ENCODE results near the gene RALA. TPM values are rescaled to one million over a fixed set of nuclear protein-coding genes. Genes with fewer than 3 reads are reported as not detected.
A peak's percentile ranks its signal among the peaks of the same experiment; 100 is the strongest.

RALA gene
- 10 to 100 TPM; 22.3 to 32.9 TPM for total RNA-seq

GRCh38 chr7:39623047-39623731 lies at the start of gene RALA:
TSS of gene RALA (plus strand) at chr7:39623572. CDS start at chr7:39686668, 63,096 bp downstream.
- Mint-ChIP-seq H3K4me3 (peak within 1 kb of the TSS; percentile 92), H3K27ac (peak within 1 kb of the TSS; percentile 92), H3K4me1 (peaks cover 36% of the 10 kb centered on the region), H3K36me3 (peaks cover 4% of the 10 kb centered on the region), H3K9me3 (ENCODE audit: low read depth) (no peaks in the 10 kb centered on the region), H3K27me3 (peaks cover 2% of the 10 kb centered on the region)
- CTCF ChIA-PET: interaction anchor here (1.2 to 3.2 kb wide), 5 partner anchors 13 to 123 kb away, joined by 3 to 27 read pairs (median 4); no protein-coding TSS in a partner anchor
- ATAC-seq: peak; percentile 96
- peak; percentile 94 for DNase-seq

- no peak for ATAC-seq
- no peak overlapping the region for H3K4me3 Mint-ChIP-seq
Measured at GRCh38 chr7:39574673-39575349, 48.6 kb upstream of the RALA start.

GRCh38 chr7:39577229-39577874 lies 46.0 kb upstream of the RALA start:
- peaks cover 10% of the 10 kb centered on the region for H3K4me1 Mint-ChIP-seq
- no peak for ATAC-seq
- H3K4me3 Mint-ChIP-seq: no peak overlapping the region
- no peaks in the 10 kb centered on the region for H3K9me3 Mint-ChIP-seq (ENCODE audit: low read depth)
- no peak for DNase-seq
- peaks cover 7% of the 10 kb centered on the region for H3K36me3 Mint-ChIP-seq
- no peak overlapping the region for H3K27ac Mint-ChIP-seq
- no peaks in the 10 kb centered on the region for H3K27me3 Mint-ChIP-seq
- CTCF ChIA-PET: interaction anchor here (1.6 to 9.7 kb wide), 2 partner anchors 165 to 322 kb away, joined by 3 to 316 read pairs; no protein-coding TSS in a partner anchor

More at GRCh38 chr7:39574673-39575349, 48.6 kb upstream of the RALA start:
- Mint-ChIP-seq H3K27me3 (no peaks in the 10 kb centered on the region), H3K4me1 (peaks cover 5% of the 10 kb centered on the region), H3K9me3 (ENCODE audit: low read depth) (no peaks in the 10 kb centered on the region), H3K36me3 (peaks cover 15% of the 10 kb centered on the region), H3K27ac (no peak overlapping the region)
- CTCF ChIA-PET: interaction anchor here (0.6 to 9.7 kb wide), 3 partner anchors 27 to 173 kb away, joined by 3 to 316 read pairs (median 5); no protein-coding TSS in a partner anchor
- no peak for DNase-seq

GRCh38 chr7:39580149-39580874 lies 43.1 kb upstream of the RALA start:
- ATAC-seq (peak; percentile 87), DNase-seq (peak; percentile 78)
- H3K27ac Mint-ChIP-seq: no peak overlapping the region
- H3K4me3 Mint-ChIP-seq: no peak overlapping the region
- CTCF ChIA-PET: interaction anchor here (0.6 to 9.7 kb wide), 36 partner anchors 9 to 554 kb away, joined by 3 to 316 read pairs (median 4); partner anchors contain the start of genes MPLKIP, RALA, SUGCT and YAE1
- no peaks in the 10 kb centered on the region for H3K27me3 Mint-ChIP-seq
- no peaks in the 10 kb centered on the region for H3K9me3 Mint-ChIP-seq (ENCODE audit: low read depth)
- peaks cover 5% of the 10 kb centered on the region for H3K4me1 Mint-ChIP-seq
- no peaks in the 10 kb centered on the region for H3K36me3 Mint-ChIP-seq

GRCh38 chr7:39582536-39582935 lies 40.8 kb upstream of the RALA start:
- no peak for DNase-seq
- Mint-ChIP-seq H3K9me3 (ENCODE audit: low read depth) (no peaks in the 10 kb centered on the region), H3K27me3 (no peaks in the 10 kb centered on the region), H3K4me3 (no peak overlapping the region), H3K36me3 (no peaks in the 10 kb centered on the region), H3K27ac (no peak overlapping the region), H3K4me1 (peaks cover 8% of the 10 kb centered on the region)
- CTCF ChIA-PET: interaction anchor here (2.2 to 9.7 kb wide), 3 partner anchors 10 to 159 kb away, joined by 11 to 316 read pairs (median 27); partner anchors contain the start of gene RALA
- ATAC-seq: no peak

GRCh38 chr7:39583539-39583938 lies 39.8 kb upstream of the RALA start:
- no peak overlapping the region for H3K27ac Mint-ChIP-seq
- no peak overlapping the region for H3K4me3 Mint-ChIP-seq
- no peaks in the 10 kb centered on the region for H3K36me3 Mint-ChIP-seq
- CTCF ChIA-PET: interaction anchor here (9.7 kb wide), 1 partner anchor 158 kb away, joined by 316 read pairs; no protein-coding TSS in a partner anchor
- DNase-seq (no peak), ATAC-seq (no peak)
- H3K9me3 Mint-ChIP-seq (ENCODE audit: low read depth): no peaks in the 10 kb centered on the region
- H3K27me3 Mint-ChIP-seq: no peaks in the 10 kb centered on the region
- H3K4me1 Mint-ChIP-seq: peaks cover 8% of the 10 kb centered on the region

- ATAC-seq: no peak
- Mint-ChIP-seq H3K9me3 (ENCODE audit: low read depth) (no peaks in the 10 kb centered on the region), H3K4me3 (no peak overlapping the region), H3K4me1 (peaks cover 30% of the 10 kb centered on the region), H3K36me3 (peaks cover 8% of the 10 kb centered on the region), H3K27ac (no peak overlapping the region), H3K27me3 (no peaks in the 10 kb centered on the region)
- DNase-seq: no peak
- CTCF ChIA-PET: no interaction called here
Measured at GRCh38 chr7:39587393-39587792, 36.0 kb upstream of the RALA start.

GRCh38 chr7:39588416-39588815 lies 35.0 kb upstream of the RALA start:
- Mint-ChIP-seq H3K4me1 (peaks cover 34% of the 10 kb centered on the region), H3K36me3 (peaks cover 9% of the 10 kb centered on the region), H3K9me3 (ENCODE audit: low read depth) (no peaks in the 10 kb centered on the region), H3K27me3 (no peaks in the 10 kb centered on the region), H3K27ac (no peak overlapping the region), H3K4me3 (no peak overlapping the region)
- no peak for DNase-seq
- CTCF ChIA-PET: interaction anchor here (0.7 to 3.0 kb wide), 3 partner anchors 8 to 499 kb away, joined by 3 to 28 read pairs (median 6); no protein-coding TSS in a partner anchor
- no peak for ATAC-seq

GRCh38 chr7:39589323-39590111 lies 33.9 kb upstream of the RALA start:
- peak overlapping the region; percentile 7 for H3K4me3 Mint-ChIP-seq
- H3K4me1 Mint-ChIP-seq: peaks cover 36% of the 10 kb centered on the region
- peak; percentile 86 for DNase-seq
- H3K36me3 Mint-ChIP-seq: peaks cover 12% of the 10 kb centered on the region
- ATAC-seq: peak; percentile 92
- CTCF ChIA-PET: interaction anchor here (0.9 to 3.0 kb wide), 6 partner anchors 9 to 156 kb away, joined by 3 to 28 read pairs (median 5); no protein-coding TSS in a partner anchor
- peak overlapping the region; percentile 72 for H3K27ac Mint-ChIP-seq
- H3K9me3 Mint-ChIP-seq (ENCODE audit: low read depth): no peaks in the 10 kb centered on the region
- H3K27me3 Mint-ChIP-seq: no peaks in the 10 kb centered on the region

- Mint-ChIP-seq H3K4me1 (peaks cover 33% of the 10 kb centered on the region), H3K36me3 (peaks cover 12% of the 10 kb centered on the region), H3K27ac (peak overlapping the region; percentile 60), H3K4me3 (no peak overlapping the region), H3K9me3 (ENCODE audit: low read depth) (no peaks in the 10 kb centered on the region), H3K27me3 (no peaks in the 10 kb centered on the region)
- CTCF ChIA-PET: interaction anchor here (1.2 to 2.9 kb wide), 3 partner anchors 11 to 153 kb away, joined by 3 to 11 read pairs (median 4); no protein-coding TSS in a partner anchor
- DNase-seq (no peak), ATAC-seq (peak; percentile 32)
Measured at GRCh38 chr7:39592586-39592985, 30.8 kb upstream of the RALA start.

- Mint-ChIP-seq H3K4me1 (peaks cover 24% of the 10 kb centered on the region), H3K36me3 (peaks cover 9% of the 10 kb centered on the region), H3K27me3 (no peaks in the 10 kb centered on the region), H3K27ac (no peak overlapping the region), H3K9me3 (ENCODE audit: low read depth) (no peaks in the 10 kb centered on the region), H3K4me3 (no peak overlapping the region)
- ATAC-seq: no peak
- CTCF ChIA-PET: interaction anchor here (0.9 to 1.7 kb wide), 2 partner anchors 15 to 151 kb away, joined by 5 read pairs; no protein-coding TSS in a partner anchor
- no peak for DNase-seq
Measured at GRCh38 chr7:39594988-39595620, 28.3 kb upstream of the RALA start.

Data from activated CD8-positive, alpha-beta memory T cell treated with anti-CD3 and anti-CD28 coated beads, Interleukin-2, amount 10 ng/mL, durations not matched to agents 7 days and 5 days (primary cell).